Measurements from ENCODE around the gene SYNE1. TPM values are rescaled to one million over a fixed set of nuclear protein-coding genes. Genes with fewer than 3 reads are reported as not detected.

SYNE1 gene
- total and polyA plus RNA-seq, 2 experiments from 2014 or later = 17.6 to 59.9 TPM

DNA sequence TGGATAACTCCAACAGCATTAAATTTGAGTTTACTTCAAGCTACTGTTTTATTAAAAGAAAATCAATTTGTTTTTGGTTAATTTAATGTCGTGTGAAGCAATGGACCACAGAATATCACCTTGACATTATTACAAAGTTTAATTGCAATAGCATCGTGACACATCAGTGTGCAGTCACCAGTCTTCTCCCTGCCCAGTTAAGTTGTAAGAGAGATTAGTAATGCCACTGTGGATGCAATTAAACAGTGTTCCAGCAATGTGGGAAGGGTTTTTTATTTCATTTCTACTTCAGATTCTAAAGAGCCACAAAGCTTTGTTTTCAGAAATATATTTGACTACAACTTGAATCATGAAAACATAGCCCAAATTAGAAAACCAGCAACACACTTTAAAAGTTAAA, 128.7 kb downstream of the SYNE1 start:
- no peaks in the 10 kb centered on the region for H4K20me1 ChIP-seq (ENCODE audit: insufficient read depth, poor library complexity, severe bottlenecking)
- H3K4me1 ChIP-seq (ENCODE audit: insufficient read depth) = no peaks in the 10 kb centered on the region
- no peak overlapping the region for H3K4me2 ChIP-seq
- H3K27me3 ChIP-seq = no peaks in the 10 kb centered on the region
- 87% methylated on average over 2 of the region's 2 CpGs for WGBS (ENCODE audit: low lambda C conversion rate, missing lambda C conversion rate)
- no peaks in the 10 kb centered on the region for H3K36me3 ChIP-seq (replicated peaks; ENCODE audit: insufficient read depth, low read depth)
- H3K9me3 ChIP-seq (ENCODE audit: low read depth) = no peaks in the 10 kb centered on the region
- no peaks in the 10 kb centered on the region for H3K79me2 ChIP-seq
- DNase-seq (ENCODE audit: low spot score) = no peak
- no peak overlapping the region for H3K4me3 ChIP-seq
- H2AFZ ChIP-seq = no peak overlapping the region
- TF ChIP-seq EZH2phosphoT487 (IDR thresholded peaks at IDR 0.05; ENCODE audit: low read depth, severe bottlenecking, unreplicated experiment) (no peak), EZH2 (IDR thresholded peaks at IDR 0.05; ENCODE audit: borderline replicate concordance) (no peak), CTCF (IDR thresholded peaks at IDR 0.05; ENCODE audit: poor library complexity) (no peak)
- H3K9me2 ChIP-seq (replicated peaks; ENCODE audit: insufficient read depth) = no peaks in the 10 kb centered on the region
- H3K27ac ChIP-seq = no peak overlapping the region

DNA sequence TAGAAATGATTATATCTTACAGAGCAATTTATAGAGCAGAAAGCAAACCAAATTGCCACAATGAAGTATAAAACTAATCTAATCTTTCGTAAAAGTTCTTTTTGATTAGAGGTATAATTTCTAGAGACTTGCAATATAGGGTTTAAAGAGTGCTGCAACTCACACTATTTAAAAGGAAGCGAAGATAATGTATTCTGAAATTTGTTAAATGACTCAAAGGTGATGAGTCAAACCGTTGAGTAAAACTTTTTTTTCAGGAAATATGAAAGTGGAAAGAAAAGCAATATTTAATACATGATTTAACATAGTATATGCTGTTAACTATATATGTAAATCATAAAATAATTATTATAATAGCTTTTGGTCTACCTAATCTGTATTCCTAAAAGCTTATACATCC, 133.6 kb downstream of the SYNE1 start:
- no peaks in the 10 kb centered on the region for H3K36me3 ChIP-seq (replicated peaks; ENCODE audit: insufficient read depth, low read depth)
- WGBS (ENCODE audit: low lambda C conversion rate, missing lambda C conversion rate) = 82% methylated on average over 3 of the region's 3 CpGs
- H4K20me1 ChIP-seq (ENCODE audit: insufficient read depth, poor library complexity, severe bottlenecking) = no peaks in the 10 kb centered on the region
- H3K9me3 ChIP-seq (ENCODE audit: low read depth) = no peaks in the 10 kb centered on the region
- no peak overlapping the region for H3K27ac ChIP-seq
- no peak overlapping the region for H3K4me2 ChIP-seq
- TF ChIP-seq EZH2phosphoT487 (IDR thresholded peaks at IDR 0.05; ENCODE audit: low read depth, severe bottlenecking, unreplicated experiment) (no peak), EZH2 (IDR thresholded peaks at IDR 0.05; ENCODE audit: borderline replicate concordance) (no peak), CTCF (IDR thresholded peaks at IDR 0.05; ENCODE audit: poor library complexity) (no peak)
- no peaks in the 10 kb centered on the region for H3K27me3 ChIP-seq
- no peaks in the 10 kb centered on the region for H3K9me2 ChIP-seq (replicated peaks; ENCODE audit: insufficient read depth)
- H3K4me3 ChIP-seq = no peak overlapping the region
- no peaks in the 10 kb centered on the region for H3K4me1 ChIP-seq (ENCODE audit: insufficient read depth)
- no peaks in the 10 kb centered on the region for H3K79me2 ChIP-seq
- no peak for DNase-seq (ENCODE audit: low spot score)
- H2AFZ ChIP-seq = no peak overlapping the region

- no peaks in the 10 kb centered on the region for H3K79me2 ChIP-seq
- no peaks in the 10 kb centered on the region for H3K4me1 ChIP-seq (ENCODE audit: insufficient read depth)
- TF ChIP-seq EZH2 (IDR thresholded peaks at IDR 0.05; ENCODE audit: borderline replicate concordance) (no peak), CTCF (IDR thresholded peaks at IDR 0.05; ENCODE audit: poor library complexity) (no peak), EZH2phosphoT487 (IDR thresholded peaks at IDR 0.05; ENCODE audit: low read depth, severe bottlenecking, unreplicated experiment) (no peak)
- no peak for DNase-seq (ENCODE audit: low spot score)
- H3K36me3 ChIP-seq (replicated peaks; ENCODE audit: insufficient read depth, low read depth) = no peaks in the 10 kb centered on the region
- no peaks in the 10 kb centered on the region for H3K9me3 ChIP-seq (ENCODE audit: low read depth)
- no peaks in the 10 kb centered on the region for H3K27me3 ChIP-seq
- peaks cover 3% of the 10 kb centered on the region for H4K20me1 ChIP-seq (ENCODE audit: insufficient read depth, poor library complexity, severe bottlenecking)
- WGBS (ENCODE audit: low lambda C conversion rate, missing lambda C conversion rate) = 88% methylated on average over 6 of the region's 6 CpGs
- no peak overlapping the region for H3K4me3 ChIP-seq
- H3K27ac ChIP-seq = no peak overlapping the region
- no peak overlapping the region for H3K4me2 ChIP-seq
- H2AFZ ChIP-seq = no peak overlapping the region
- H3K9me2 ChIP-seq (replicated peaks; ENCODE audit: insufficient read depth) = no peaks in the 10 kb centered on the region
Measured at GRCh38 chr6:152502421-152503188, 134.6 kb downstream of the SYNE1 start.
